Measurements from ENCODE around the gene GPX4.
"Not testable (repeated sequence)": the region's sequence is repeated elsewhere in the genome, so short reads cannot be mapped to it uniquely, and the experiment has no call there.

The GPX4 gene

GRCh38 chr19:1103132-1103707 lies 574 bp upstream of the GPX4 start:
- no peak for DNase-seq

- DNase-seq, result peak; percentile 74
These were observed 665 bp downstream of the GPX4 start for GRCh38 chr19:1104311-1105007.

- no peak for DNase-seq
These were observed 1.4 kb downstream of the GPX4 start for GRCh38 chr19:1105008-1105872.

- DNase-seq, result no peak
These were observed 2.4 kb downstream of the GPX4 start for GRCh38 chr19:1105873-1106840.

GRCh38 chr19:1106841-1107660 lies 3.3 kb downstream of the GPX4 start:
- no peak for DNase-seq

GRCh38 chr19:1107661-1108261 lies 4.0 kb downstream of the GPX4 start:
- DNase-seq, result no peak

GRCh38 chr19:1108291-1109031 lies 4.7 kb downstream of the GPX4 start:
- no peak for DNase-seq

- no peak for DNase-seq
These were observed 5.3 kb downstream of the GPX4 start for GRCh38 chr19:1109032-1109551.

- no peak for DNase-seq
These were observed 6.2 kb downstream of the GPX4 start for GRCh38 chr19:1109697-1110671.

GRCh38 chr19:1110809-1111640 lies 7.2 kb downstream of the GPX4 start:
- no peak for DNase-seq

- DNase-seq, result no peak
These were observed 8.0 kb downstream of the GPX4 start for GRCh38 chr19:1111641-1112267.

- no peak for DNase-seq
These were observed 8.7 kb downstream of the GPX4 start for GRCh38 chr19:1112268-1113029.

GRCh38 chr19:1113030-1113985 lies 9.5 kb downstream of the GPX4 start:
- peak; percentile 83 for DNase-seq

GRCh38 chr19:1113986-1114483 lies 10.2 kb downstream of the GPX4 start:
- DNase-seq, result no peak

GRCh38 chr19:1114728-1115127 lies 10.9 kb downstream of the GPX4 start:
- not testable (repeated sequence) for DNase-seq

Data from stimulated activated CD4-positive, alpha-beta T cell treated with anti-CD3 and anti-CD28 coated beads, Interleukin-4, amount 100 ng/mL, for 24 hours (primary cell).